Gastrocnemius medialis (tissue), 4 donors: Measurements from ENCODE around the gene BLOC1S6.

Source experiments
- POLR2A ChIP-seq, 2 donors: fragments of 450-650 bp; IDR thresholded peaks; one replicate each; pipeline ENCODE4 v1.6.1; 2017; ENCODE audit warnings: antibody characterized with exemption in 2 of 2, mild to moderate bottlenecking in 2 of 2, moderate library complexity in 2 of 2
- TF ChIP-seq, protein P1 (sequence below), 5 experiments: fragments of 450-650 bp in 3 of 5; fragments of 200-600 bp in 2 of 5; sonication (generic) in 2 of 5; IDR thresholded peaks in 4 of 5; conservative IDR thresholded peaks in 1 of 5; 1 replicate in 4 of 5; 2 replicates in 1 of 5; pipeline ENCODE4 v1.5.1; 2016 to 2019; ENCODE audit warnings: antibody characterized with exemption in 5 of 5, mild to moderate bottlenecking in 3 of 5, moderate library complexity in 3 of 5

DNA sequence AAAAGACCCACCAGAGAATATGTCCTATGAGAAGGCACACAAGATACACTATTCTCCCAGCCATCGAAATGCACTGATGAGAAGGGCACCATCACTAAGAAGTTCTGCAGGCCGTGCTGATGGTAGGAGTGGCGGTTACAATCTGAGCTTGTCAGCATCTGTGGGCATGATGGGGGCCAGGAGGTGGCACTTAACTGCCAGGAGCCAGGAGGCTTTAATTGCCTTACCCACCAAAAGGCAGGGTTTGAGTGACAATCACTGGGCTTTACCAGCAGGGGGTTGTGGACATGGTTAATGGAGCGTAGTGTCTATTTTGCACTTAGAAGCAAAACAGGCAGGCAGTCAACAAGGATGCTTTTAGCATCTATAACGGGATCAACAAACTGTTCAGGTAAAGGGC, 31.6 kb downstream of the BLOC1S6 start:
- no peak for TF ChIP-seq POLR2A (IDR thresholded peaks at IDR 0.05)
- TF ChIP-seq, protein P1, sequence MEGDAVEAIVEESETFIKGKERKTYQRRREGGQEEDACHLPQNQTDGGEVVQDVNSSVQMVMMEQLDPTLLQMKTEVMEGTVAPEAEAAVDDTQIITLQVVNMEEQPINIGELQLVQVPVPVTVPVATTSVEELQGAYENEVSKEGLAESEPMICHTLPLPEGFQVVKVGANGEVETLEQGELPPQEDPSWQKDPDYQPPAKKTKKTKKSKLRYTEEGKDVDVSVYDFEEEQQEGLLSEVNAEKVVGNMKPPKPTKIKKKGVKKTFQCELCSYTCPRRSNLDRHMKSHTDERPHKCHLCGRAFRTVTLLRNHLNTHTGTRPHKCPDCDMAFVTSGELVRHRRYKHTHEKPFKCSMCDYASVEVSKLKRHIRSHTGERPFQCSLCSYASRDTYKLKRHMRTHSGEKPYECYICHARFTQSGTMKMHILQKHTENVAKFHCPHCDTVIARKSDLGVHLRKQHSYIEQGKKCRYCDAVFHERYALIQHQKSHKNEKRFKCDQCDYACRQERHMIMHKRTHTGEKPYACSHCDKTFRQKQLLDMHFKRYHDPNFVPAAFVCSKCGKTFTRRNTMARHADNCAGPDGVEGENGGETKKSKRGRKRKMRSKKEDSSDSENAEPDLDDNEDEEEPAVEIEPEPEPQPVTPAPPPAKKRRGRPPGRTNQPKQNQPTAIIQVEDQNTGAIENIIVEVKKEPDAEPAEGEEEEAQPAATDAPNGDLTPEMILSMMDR (IDR thresholded peaks at IDR 0.05 in 4 of 5, conservative IDR thresholded peaks at IDR 0.05 in 1 of 5), result no peak
